Esophagus muscularis mucosa (tissue), 4 donors: Measurements from ENCODE around the gene WTIP. TPM values are rescaled to one million over a fixed set of nuclear protein-coding genes. Genes with fewer than 3 reads are reported as not detected.

Experiments used
- DNase-seq: peaks from one replicate; pipeline ENCODE4 v3.0.0-alpha.2; 2017; ENCODE audit errors: extremely low spot score
- H3K27ac ChIP-seq, 4 donors: fragments of 200-600 bp; sonication (generic); replicated peaks in 1 of 4; 1 replicate in 3 of 4; 2 replicates in 1 of 4; pipeline ENCODE4 v1.5.1; 2016 to 2019; ENCODE audit warnings: mild to moderate bottlenecking in 1 of 4
- H3K27me3 ChIP-seq, 4 donors: fragments of 200-600 bp; sonication (generic); one replicate each; pipeline versions ENCODE4 v1.5.1 to v1.6.0; 2016 to 2019
- H3K36me3 ChIP-seq, 4 donors: fragments of 200-600 bp; sonication (generic); one replicate each; pipeline ENCODE4 v1.5.1; 2016 to 2019
- H3K4me1 ChIP-seq, 4 donors: fragments of 200-600 bp; sonication (generic); one replicate each; pipeline ENCODE4 v1.5.1; 2016 to 2019
- H3K4me3 ChIP-seq, 4 donors: fragments of 200-600 bp; sonication (generic); 1 replicate in 2 of 4; 2 replicates in 2 of 4; pipeline ENCODE4 v1.5.1; 2016 to 2019; ENCODE audit warnings: mild to moderate bottlenecking in 4 of 4, moderate library complexity in 1 of 4
- H3K9me3 ChIP-seq, 4 donors: fragments of 200-600 bp; sonication (generic); 1 replicate in 3 of 4; 2 replicates in 1 of 4; pipeline ENCODE4 v1.5.1; 2016 to 2019
- EP300 ChIP-seq: sonication (generic); formaldehyde crosslinking; IDR thresholded peaks from one replicate; pipeline ENCODE4 v1.6.1; 2017; ENCODE audit warnings: antibody characterized with exemption
- POLR2A ChIP-seq: fragments of 450-650 bp; IDR thresholded peaks from one replicate; pipeline ENCODE4 v1.6.1; 2017; ENCODE audit warnings: antibody characterized with exemption, moderate library complexity, mild to moderate bottlenecking, low read depth
- POLR2AphosphoS5 ChIP-seq, 2 donors: sonication (generic); formaldehyde crosslinking; IDR thresholded peaks; one replicate each; pipeline ENCODE4 v1.6.1; 2017; ENCODE audit warnings: antibody characterized with exemption in 2 of 2
- WGBS: methylation state at CpG from one replicate; pipeline ENCODE4 v1.1.5; 2018; 5-methylcytosine and 5-hydroxymethylcytosine counted together
- intact Hi-C: fragments of 100-400 bp; cut with DNase I; formaldehyde crosslinking; loops from one replicate; pipeline ENCODE4 v1.15.1; 2023
- total RNA-seq, 4 donors: library from RNA; depleted of rRNA; stranded (reverse); fragments of >200 nt; gene quantifications; one replicate each; pipeline versions ENCODE4 v1.1.0 to v1.2.1, GENCODE V29; 2016
- TF ChIP-seq, protein P1 (sequence below), 3 experiments: fragments of 200-600 bp in 2 of 3; fragments of 450-650 bp in 1 of 3; sonication (generic) in 2 of 3; IDR thresholded peaks; one replicate each; pipeline ENCODE4 v1.5.1; 2017 to 2019; ENCODE audit warnings: antibody characterized with exemption in 3 of 3, mild to moderate bottlenecking in 2 of 3, moderate library complexity in 1 of 3

The WTIP gene
- total RNA-seq, 4 donors from 2014 or later = 19.1 to 68.0 (median 43.4) TPM

GRCh38 chr19:34479396-34479795 lies 2.2 kb upstream of the WTIP start:
- intact Hi-C loops = no loop called here
- no peak overlapping the region for H3K4me3 ChIP-seq
- H3K9me3 ChIP-seq = no peaks in the 10 kb centered on the region
- TF ChIP-seq, protein P1, sequence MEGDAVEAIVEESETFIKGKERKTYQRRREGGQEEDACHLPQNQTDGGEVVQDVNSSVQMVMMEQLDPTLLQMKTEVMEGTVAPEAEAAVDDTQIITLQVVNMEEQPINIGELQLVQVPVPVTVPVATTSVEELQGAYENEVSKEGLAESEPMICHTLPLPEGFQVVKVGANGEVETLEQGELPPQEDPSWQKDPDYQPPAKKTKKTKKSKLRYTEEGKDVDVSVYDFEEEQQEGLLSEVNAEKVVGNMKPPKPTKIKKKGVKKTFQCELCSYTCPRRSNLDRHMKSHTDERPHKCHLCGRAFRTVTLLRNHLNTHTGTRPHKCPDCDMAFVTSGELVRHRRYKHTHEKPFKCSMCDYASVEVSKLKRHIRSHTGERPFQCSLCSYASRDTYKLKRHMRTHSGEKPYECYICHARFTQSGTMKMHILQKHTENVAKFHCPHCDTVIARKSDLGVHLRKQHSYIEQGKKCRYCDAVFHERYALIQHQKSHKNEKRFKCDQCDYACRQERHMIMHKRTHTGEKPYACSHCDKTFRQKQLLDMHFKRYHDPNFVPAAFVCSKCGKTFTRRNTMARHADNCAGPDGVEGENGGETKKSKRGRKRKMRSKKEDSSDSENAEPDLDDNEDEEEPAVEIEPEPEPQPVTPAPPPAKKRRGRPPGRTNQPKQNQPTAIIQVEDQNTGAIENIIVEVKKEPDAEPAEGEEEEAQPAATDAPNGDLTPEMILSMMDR (IDR thresholded peaks at IDR 0.05) = no peak
- TF ChIP-seq EP300 = no peak
- no peak for TF ChIP-seq POLR2AphosphoS5 (IDR thresholded peaks at IDR 0.05)
- no peak for TF ChIP-seq POLR2A
- no peak overlapping the region for H3K27ac ChIP-seq
- 85% methylated on average over 7 of the region's 7 CpGs for WGBS
- no peak for DNase-seq
- H3K27me3 ChIP-seq = no peaks in the 10 kb centered on the region
- peaks cover 24 to 43% (median 31%) of the 10 kb centered on the region in 4 donors for H3K4me1 ChIP-seq
- no peaks in the 10 kb centered on the region for H3K36me3 ChIP-seq

DNA sequence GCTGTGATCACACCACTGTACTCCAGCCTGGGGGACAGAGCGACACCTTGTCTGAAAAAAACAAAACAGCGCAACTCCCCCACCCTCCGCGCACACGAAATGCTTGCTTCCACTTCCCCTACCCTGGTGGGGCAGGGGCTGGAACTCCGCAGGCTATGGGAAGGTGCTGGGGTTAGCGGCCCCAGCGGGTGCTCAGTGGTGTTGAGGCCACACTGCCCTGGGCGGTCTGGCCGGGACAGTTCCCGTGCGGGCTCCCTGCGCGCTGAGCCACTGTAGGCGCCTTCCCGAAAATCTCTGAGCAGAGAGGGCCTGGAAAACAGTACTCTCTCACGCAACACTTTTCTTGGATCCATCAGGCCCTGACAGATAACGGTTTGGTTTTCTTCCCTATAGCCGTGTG lies 1.1 kb upstream of the WTIP start:
- H3K4me1 ChIP-seq = peaks cover 26 to 42% (median 38%) of the 10 kb centered on the region in 4 donors
- no peaks in the 10 kb centered on the region for H3K9me3 ChIP-seq
- no peaks in the 10 kb centered on the region for H3K27me3 ChIP-seq
- peak overlapping the region in 3 of 4 donors; percentile 73 to 85 (median 83) for H3K4me3 ChIP-seq
- no peak for DNase-seq
- TF ChIP-seq EP300 = no peak
- TF ChIP-seq POLR2AphosphoS5 (IDR thresholded peaks at IDR 0.05) = no peak
- TF ChIP-seq, protein P1 (IDR thresholded peaks at IDR 0.05) = no peak
- no peak for TF ChIP-seq POLR2A
- peak overlapping the region; percentile 75 to 89 (median 85) for H3K27ac ChIP-seq
- 86% methylated on average over 17 of the region's 19 CpGs for WGBS
- intact Hi-C loops = no loop called here
- no peaks in the 10 kb centered on the region for H3K36me3 ChIP-seq

DNA sequence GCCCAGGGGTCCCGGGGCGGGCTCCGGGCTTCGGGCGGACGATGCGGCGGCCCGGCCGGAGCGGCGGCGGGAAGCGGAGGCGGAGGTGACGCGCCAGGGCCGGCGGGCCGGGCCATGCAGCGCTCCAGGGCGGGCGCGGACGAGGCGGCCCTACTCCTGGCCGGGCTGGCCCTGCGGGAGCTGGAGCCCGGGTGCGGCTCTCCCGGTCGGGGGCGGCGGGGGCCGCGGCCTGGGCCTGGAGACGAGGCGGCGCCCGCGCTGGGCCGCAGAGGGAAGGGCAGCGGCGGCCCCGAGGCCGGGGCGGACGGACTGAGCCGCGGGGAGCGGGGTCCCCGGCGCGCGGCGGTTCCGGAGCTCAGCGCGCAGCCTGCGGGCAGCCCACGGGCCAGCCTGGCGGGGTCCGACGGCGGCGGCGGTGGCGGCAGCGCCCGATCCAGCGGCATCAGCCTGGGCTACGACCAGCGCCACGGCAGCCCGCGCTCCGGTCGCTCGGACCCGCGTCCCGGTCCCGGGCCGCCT lies 362 bp downstream of the WTIP start:
- no CpG with 5 or more reads among the region's 84 CpGs for WGBS
- intact Hi-C loops = no loop called here
- TF ChIP-seq EP300 (no peak), POLR2A (no peak), POLR2AphosphoS5 (IDR thresholded peaks at IDR 0.05) (no peak)
- TF ChIP-seq, protein P1 (IDR thresholded peaks at IDR 0.05) = no peak
- Histone ChIP-seq H3K9me3 (no peaks in the 10 kb centered on the region), H3K4me3 (peak overlapping the region; percentile 73 to 91 (median 84)), H3K27ac (peak overlapping the region; percentile 75 to 89 (median 82)), H3K4me1 (peaks cover 24 to 45% (median 43%) of the 10 kb centered on the region in 4 donors), H3K36me3 (no peaks in the 10 kb centered on the region), H3K27me3 (no peaks in the 10 kb centered on the region)
- no peak for DNase-seq

GRCh38 chr19:34482380-34483250 lies 1.1 kb downstream of the WTIP start:
- Histone ChIP-seq H3K27ac (peak overlapping the region; percentile 75 to 89 (median 82)), H3K27me3 (no peaks in the 10 kb centered on the region), H3K9me3 (no peaks in the 10 kb centered on the region), H3K4me3 (peak overlapping the region; percentile 73 to 91 (median 84)), H3K36me3 (no peaks in the 10 kb centered on the region), H3K4me1 (peaks cover 24 to 51% (median 45%) of the 10 kb centered on the region in 4 donors)
- intact Hi-C loops = no loop called here
- TF ChIP-seq POLR2AphosphoS5 (IDR thresholded peaks at IDR 0.05) = no peak
- no peak for DNase-seq
- WGBS = 11% methylated on average over 41 of the region's 72 CpGs

GRCh38 chr19:34484328-34484727 lies 2.8 kb downstream of the WTIP start:
- no peaks in the 10 kb centered on the region for H3K36me3 ChIP-seq
- intact Hi-C loops = no loop called here
- no peaks in the 10 kb centered on the region for H3K27me3 ChIP-seq
- WGBS = 86% methylated on average over 9 of the region's 9 CpGs
- H3K4me1 ChIP-seq = peaks cover 24 to 53% (median 48%) of the 10 kb centered on the region in 4 donors
- peak overlapping the region in 3 of 4 donors; percentile 12 to 85 (median 13) for H3K4me3 ChIP-seq
- TF ChIP-seq POLR2A (no peak), POLR2AphosphoS5 (IDR thresholded peaks at IDR 0.05) (no peak), EP300 (no peak)
- TF ChIP-seq, protein P1 (IDR thresholded peaks at IDR 0.05) = no peak
- no peak for DNase-seq
- H3K27ac ChIP-seq = no peak overlapping the region
- H3K9me3 ChIP-seq = no peaks in the 10 kb centered on the region
